HL-60/S4 treated with phorbol 12-myristate 13-acetate at 8.2 ng/mL for 4 days and 3 days (cell line): ENCODE data around the gene AP1M2.

Experiments used
- in situ Hi-C: fragments of 300-500 bp; cut with MboI; formaldehyde crosslinking; loops from 2 replicates; pipeline ENCODE4 v1.15.0; 2022; ENCODE audit warnings: low sequenced_read_pairs

Gene AP1M2

DNA sequence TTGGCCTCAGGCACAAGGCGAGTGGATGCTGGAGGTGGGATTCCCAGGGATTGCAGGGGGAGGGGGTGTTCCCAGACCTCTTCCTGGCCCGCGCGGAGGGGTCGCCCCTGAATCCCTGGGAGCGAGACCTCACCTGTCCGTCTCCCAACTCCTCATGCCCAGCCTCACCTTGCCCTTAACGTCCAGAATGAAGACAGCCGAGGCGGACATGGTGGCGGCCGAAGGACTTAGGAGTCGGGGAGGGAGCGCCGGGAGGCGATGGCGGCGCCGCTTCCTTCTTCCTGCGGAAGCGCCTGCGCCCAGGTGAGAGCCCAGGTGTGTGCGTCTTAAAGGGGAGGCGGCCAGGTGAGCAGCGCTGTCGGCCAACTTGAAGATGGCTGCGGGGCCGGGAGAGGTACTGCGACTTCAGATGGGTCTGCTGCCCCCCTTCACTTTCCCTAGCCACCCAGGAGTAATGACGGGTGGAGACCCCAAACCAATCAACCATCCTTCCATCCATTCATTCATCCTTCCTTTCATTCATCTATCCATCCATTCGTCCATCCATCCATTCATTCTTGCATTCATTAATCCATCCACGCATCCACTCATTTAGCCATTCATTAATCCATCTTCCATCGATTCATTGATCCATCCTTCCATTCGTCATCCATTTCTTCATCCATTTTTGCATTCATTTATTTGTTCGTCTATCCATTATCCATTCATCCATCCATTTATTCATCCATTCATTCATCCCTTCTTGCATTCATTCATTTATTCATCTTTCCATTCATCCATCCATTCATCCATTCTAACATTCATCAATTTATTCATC, at the start of gene AP1M2:
TSS of gene AP1M2 (minus strand) at position 291 of the 817 bp plus-strand sequence. CDS start at position 210, 81 bp downstream.
- in situ Hi-C loops, result no loop called here

DNA sequence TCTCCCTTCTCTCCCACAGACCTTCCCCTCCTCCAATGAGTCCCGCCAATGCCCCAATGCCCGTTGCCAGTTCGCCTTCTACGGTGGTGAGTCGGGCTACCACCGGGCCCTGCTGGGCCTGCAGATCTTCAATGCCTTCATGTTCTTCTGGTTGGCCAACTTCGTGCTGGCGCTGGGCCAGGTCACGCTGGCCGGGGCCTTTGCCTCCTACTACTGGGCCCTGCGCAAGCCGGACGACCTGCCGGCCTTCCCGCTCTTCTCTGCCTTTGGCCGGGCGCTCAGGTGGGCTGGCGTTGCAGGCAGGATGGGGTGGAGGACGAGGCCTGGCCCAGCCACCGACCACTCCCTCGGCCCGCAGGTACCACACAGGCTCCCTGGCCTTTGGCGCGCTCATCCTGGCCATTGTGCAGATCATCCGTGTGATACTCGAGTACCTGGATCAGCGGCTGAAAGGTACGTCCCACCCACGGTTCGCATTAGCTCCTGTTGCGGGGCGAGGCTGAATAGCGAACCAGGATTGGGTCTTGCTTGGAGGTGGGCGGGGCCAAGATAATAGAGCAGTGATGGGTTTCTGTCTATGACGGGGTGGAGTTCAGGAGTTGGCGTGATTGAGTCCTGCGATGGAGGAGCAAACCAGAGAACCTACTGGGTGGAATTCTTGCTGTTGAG, 49.3 kb upstream of the AP1M2 start:
- in situ Hi-C loops, result no loop called here

DNA sequence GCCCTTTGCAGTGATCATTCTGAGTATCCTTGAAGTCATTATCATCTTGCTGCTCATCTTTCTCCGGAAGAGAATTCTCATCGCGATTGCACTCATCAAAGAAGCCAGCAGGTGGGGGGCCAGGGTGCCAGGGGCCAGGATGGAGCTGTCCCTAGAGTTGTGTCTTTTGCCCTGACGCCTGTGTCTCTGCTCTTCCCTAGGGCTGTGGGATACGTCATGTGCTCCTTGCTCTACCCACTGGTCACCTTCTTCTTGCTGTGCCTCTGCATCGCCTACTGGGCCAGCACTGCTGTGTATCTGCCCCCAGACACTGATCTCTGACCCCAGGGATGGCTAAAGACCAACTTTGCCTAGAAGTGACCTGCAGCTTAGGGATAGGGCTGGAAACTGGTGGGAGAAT, 47.9 kb upstream of the AP1M2 start:
- in situ Hi-C loops, result no loop called here

DNA sequence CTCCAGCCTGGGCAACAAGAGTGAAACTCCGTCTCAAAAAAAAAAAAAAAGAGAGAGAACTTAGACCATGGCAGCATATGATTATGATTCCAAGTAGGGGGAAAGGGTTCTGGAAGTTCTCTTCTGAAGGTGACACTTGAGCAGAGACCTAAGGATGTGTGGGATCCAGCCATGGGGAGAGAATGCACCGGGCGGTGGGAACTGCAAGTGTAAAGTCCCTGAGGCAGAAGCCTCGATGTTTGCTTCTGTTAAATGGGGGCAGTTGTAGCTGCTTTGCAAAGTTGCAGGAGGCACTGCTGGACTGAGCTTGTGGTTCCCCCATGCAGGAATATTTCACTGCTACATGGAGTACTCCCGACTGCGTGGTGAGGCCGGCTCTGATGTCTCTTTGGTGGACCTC, 47.3 kb upstream of the AP1M2 start:
- in situ Hi-C loops, result no loop called here

DNA sequence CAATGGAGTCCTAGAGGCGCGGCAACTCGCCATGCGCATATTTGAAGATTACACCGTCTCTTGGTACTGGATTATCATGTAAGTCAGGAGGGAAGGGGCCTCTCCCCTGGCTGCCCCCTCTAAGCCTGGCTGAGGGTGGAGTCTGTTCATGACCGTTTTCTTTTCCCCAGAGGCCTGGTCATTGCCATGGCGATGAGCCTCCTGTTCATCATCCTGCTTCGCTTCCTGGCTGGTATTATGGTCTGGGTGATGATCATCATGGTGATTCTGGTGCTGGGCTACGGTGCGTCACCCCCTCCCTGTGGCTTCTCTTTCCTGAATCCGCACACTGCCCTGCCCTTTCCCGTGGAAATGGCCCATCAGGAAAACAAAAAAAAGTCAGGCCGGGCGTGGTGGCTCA, 44.8 kb upstream of the AP1M2 start:
- in situ Hi-C loops, result no loop called here

DNA sequence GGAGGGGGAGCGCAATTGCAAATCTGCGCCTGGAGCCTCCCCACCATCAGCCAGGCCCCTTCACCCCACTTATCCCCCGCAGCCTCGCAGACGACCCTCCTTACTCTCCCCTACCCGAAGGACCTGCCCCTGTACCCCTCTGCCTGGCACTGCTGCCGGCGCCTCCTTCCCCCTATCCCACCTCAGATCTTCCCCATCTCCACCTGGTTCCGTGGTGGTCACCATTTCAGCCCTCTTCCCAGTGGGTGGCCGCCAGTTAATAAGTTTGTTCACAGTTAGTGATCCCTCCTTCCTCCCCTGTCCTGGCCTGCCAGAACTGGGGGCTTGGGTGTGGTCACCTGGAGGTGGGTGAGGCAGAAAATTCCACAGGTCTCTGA, 38.6 kb upstream of the AP1M2 start:
- in situ Hi-C loops, result no loop called here

DNA sequence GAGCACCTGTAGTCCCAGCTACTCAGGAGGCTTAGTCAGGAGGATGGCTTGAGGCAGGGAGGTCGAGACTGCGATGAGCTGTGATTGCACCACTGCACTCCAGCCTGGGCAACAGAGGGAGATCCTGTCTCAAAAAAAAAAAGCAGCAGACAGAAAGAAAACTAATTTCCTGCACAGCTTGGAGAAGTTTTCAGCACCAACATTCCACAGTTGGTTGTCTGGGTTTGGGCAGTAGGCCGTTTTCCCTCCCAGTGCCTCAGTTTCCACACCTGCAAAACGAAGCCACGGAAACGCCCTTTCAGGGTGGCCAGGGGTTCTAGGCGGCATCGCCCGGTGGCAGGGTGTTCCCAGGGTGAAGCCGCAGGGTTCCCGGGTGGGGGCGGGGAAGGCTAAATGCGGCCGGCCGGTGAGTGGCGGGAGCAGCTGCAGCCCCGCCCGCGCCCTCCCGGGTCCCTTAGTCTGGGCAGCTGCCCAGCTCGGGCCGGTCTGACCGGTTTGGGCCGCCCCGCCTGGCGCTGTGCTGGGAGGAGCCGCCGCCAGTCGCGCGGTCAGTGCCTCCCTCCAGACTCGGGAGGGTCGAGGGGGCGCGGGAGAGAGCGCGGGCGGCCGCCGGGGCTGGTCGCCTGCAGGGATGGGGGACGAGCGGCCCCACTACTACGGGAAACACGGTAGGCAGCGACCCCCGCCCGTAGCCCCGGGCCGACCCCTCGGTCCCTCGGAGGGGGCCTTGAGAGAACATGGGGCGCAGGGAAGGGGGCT, 38.1 kb upstream of the AP1M2 start, which contains the start of gene SLC44A2:
TSS of gene SLC44A2 (plus strand) at position 551 of the 759 bp plus-strand sequence. CDS start at position 632, 81 bp downstream.
- in situ Hi-C loops, result no loop called here

DNA sequence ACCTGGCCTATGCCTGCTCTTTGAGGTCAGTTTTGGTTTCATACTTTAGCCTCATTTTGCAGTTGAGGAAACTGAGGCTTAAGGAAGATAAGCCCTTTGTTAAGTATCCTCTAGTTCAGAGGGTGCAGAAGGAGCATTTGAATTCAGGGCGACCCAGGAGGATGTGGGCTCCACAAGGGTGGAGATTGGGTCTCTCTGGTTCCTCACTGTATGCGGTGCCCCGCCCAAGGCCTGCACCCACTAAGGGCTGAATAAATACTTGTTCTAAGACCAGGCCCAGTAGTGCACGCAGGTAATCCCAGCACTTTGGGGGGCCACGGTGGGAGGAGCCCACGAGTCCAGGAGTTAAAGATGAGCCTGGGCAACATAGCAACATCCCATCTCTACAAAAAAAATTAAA, 37.5 kb upstream of the AP1M2 start:
- in situ Hi-C loops, result no loop called here

DNA sequence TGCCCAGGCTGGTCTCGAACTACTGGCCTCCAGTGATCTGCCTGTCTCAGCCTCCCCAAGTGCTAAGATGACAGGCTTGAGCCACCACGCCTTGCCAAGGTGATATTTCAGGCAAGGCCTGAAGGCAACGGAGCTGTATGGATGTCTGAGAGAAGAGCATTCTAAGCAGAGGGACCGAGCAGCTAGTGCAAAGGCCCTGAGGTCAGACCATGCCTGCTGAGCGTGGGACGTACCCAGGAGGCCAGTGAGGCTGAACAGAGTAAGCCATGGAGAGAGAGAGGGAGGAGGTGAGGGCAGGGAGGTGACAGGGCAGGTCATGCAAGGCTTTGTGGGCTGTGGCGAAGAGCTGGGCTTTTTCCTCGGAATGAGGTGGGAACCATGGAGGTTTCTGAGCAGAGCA, 34.9 kb upstream of the AP1M2 start:
- in situ Hi-C loops, result no loop called here

DNA sequence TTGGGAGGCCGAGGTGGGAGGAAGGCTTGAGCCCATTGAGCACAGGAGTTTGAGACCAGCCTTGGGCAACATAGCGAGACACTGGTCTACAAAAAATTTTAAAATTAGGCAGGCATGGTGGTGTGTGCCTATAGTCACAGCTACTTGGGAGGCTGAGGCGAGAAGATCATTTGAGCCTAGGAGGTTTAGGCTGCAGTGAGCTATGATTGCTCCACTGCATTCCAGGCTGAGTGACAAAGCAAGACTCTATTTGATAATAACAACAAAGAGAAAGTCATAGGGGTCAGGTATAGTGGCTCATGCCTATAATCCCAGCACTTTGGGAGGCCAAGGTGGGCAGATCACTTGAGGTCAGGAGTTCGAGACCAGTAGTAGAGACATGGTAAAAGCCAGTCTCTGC, 33.7 kb upstream of the AP1M2 start:
- in situ Hi-C loops, result no loop called here

DNA sequence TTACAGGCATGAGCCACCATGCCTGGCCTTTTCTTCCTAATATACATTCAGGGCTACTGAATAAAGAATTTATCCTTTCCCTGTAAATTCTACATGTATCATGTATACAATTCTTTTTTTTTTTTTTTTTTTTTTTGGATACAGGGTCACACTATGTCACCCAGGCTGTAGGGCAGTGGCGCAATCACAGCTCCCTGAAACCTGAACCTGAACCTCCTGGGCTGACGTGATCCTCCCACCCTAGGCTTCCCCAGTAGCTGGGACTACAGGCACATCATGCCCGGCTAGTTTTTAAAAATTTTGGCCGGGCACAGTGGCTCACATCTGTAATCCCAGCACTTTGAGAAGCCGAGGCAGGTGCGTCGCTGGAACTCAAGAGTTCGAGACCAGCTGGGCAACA, 31.7 kb upstream of the AP1M2 start:
- in situ Hi-C loops, result no loop called here

DNA sequence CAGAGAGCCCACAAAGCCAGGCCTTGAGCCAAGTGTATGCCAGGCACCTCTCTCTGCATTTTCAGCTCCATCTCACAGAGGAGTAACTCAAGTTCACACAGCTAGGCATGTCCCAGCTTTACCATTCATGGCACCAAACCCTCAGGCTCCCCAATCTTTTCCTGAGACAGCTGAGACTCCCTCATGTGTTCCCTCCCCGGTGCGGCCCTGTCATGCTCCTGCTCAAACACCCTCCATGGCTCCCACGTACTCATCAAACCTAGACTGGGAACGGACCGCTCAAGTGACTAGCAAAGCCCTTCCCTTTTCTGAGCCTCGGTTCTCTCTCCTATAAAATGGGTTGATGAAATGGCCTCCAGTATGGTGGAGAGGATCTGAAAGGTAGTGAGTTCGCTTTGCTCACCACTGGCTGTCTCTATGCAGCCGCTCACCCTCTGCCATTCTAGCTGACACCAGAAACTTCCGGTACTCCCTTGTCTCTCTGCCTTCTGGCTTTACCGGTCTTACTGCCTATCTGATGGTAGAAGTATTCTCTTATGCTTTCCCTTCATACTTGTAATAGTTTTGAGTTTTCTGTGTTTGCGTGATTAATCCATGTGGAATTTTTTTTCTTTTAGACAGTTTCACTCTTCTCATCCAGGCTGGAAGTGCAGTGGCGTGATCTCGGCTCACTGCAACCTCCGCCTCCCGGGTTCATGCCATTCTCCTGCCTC, 30.5 kb upstream of the AP1M2 start:
- in situ Hi-C loops, result no loop called here

DNA sequence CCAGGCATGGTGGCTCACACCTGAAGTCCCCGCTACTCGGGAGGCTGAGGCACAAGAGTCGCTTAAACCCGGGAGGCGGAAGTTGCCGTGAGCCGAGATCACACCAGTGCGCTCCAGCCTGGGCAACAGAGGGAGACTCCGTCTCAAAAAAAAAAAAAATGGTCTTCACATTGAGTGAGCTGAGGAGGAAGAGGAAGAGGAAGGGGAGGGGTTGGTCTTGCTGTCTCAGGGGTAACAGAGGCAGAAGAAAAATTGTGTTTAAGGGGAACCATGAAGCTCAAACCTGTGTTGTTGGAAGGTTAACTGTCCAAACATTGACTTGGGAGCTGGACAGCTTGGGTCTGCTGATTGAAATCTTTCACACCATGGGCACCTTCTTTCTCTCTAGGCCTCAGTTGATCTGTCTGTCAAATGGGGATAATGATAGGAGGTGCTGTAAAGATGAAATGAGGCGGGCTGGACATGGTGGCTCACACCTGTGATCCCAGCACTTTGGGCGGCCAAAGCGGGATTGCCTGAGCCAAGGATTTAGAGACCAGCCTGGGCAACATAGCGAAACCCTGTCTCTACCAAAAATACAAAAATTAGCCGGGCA, 28.4 kb upstream of the AP1M2 start:
- in situ Hi-C loops, result no loop called here

DNA sequence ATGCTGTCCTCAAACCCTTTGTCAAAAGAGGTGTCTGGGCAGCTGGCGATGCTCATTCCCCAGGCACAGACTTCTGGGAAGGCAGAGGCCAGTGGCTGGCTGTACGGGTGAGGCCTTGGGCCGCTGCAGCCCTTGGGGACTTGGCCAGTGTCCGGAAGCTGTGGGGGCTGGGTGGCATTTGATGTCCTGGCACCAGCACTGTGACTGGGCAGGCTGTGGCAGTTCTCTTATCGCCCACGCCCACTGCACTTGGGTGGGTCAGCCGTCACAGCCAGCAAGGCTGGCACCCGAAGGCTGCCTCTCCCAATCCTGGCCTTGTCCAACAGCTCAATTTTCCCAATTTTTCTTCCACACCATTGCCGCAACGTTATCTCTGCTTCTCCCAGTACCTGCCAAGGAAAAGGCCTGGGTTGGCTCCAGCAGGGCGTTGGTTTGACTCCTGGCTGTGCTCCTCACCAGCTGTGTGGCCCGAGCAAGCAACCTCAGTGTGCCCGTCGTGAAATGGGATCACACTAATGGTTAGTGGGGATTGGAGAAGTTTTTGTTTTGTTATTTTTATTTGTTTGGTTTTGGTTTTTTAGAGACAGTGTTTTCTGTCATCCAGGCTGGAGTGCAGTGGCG, 25.5 kb upstream of the AP1M2 start:
- in situ Hi-C loops, result no loop called here

DNA sequence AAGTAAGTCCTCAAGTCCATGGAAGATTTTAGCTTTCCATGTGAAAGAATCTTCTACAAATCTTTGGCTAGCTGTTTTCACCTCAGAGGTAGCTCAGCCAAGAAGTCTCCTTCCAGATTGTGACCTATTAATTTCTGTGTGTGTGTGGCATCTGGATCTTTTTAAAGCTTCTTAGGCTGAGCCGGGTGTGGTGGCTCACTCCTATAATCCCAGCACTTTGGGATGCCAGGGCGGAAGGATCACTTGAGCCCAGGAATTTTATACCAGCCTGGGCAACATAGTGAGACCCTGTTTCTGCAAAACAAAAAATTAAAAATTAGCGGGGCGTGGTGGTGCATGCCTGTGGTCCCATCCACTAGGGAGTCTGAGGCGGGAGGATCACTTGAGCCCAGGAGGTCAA, 24.8 kb upstream of the AP1M2 start:
- in situ Hi-C loops, result no loop called here

DNA sequence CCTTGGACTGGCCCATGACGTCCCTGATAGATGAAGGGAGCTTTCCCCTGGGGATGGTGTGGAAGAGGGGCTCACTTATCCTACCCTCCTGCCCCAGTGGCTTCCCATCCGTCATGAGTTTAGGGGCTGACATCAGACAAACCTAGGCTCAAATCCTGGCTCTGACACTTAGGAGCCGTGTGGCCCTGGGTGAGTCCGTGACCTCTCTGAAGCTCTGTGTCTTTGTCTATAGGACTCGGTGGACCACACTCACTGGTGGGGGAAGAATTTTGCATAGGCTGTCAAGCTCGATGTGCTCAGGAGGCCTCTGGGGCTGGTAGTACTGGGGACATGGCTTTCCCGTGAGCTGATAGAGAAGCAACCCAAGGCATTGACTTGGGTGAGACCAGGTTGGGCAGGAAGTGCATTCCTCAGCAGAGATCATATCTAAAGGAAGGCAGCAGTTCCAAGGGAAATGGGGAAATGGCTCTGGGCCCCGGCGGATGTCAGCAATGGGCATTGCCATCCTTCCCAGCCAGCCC, 17.4 kb upstream of the AP1M2 start:
- in situ Hi-C loops, result no loop called here

DNA sequence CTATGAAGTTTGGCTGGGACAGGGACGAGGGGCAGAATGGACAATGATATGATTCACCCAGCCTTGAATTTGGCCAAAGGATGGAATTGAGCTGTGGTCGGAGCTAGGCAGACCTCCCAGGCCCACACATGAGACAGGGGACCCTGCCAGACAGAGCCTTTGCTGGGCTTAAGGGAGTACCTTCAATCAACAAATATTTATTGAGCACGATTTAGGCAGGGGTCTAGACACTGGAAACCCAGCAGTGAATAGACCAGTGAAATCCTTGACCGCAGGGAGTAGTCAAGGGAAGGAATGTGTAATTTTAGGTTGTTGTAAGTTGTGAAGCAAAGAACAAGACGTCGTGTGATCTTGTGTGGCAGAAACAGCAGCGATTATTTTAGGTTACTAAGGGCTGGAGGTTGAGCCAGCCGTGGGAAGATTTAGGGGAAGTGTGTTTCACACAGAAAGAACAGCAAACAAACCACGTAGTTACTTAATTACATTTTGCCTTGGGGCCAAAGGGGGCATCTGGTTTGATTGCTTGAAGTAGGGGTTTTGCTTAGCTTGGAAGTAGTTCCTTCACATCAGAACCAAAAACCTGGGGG, 16.9 kb upstream of the AP1M2 start:
- in situ Hi-C loops, result no loop called here

DNA sequence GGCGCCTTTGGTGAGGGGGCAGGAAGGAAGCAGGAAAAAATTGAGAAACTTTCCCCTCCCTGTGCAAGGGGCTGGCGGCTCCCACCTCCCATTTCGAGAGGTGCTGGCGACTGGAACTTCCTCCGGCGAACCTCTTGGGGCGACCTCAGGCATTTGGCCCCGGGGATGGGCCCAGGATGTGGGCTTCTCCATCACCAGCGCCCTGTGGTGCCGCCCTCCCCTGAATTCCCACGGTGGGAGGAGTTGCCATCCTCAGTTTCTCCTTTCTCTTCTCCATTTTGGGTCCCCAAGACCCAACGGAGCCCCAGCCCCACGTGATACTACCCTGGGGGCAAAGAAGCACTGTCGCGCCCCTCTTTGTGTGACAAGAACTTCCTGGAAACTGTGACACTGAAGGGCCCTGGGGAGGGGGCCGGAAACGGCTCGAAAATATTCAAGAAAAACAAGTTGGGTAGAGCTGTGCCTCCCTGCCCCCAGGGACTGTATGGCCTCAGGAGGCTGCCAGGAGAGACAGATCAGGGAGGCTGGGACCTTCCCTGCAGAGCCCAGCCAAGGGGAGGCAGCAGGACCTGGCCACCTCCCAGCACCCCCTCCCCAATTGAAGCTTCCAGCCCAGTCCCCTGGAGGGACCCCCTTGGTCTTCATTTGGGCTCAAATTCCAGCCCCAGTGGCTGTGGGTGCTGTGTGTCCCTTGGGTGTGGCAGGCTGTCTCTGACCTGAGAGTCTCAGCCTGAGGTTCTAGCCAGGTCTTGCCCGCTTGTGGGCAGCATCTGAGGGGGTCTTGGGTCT, 16.2 kb upstream of the AP1M2 start:
- in situ Hi-C loops, result no loop called here
